ENCODE data around the gene FAM168A.

The FAM168A gene

GRCh38 chr11:73528483-73529203 is 69.3 kb downstream of the FAM168A start:
- Histone ChIP-seq H3K4me3 (peak overlapping the region in 1 of 7 experiments; percentile 19), H3K27ac (peak overlapping the region in 9 of 21 experiments; percentile 3 to 72 (median 68))

- Histone ChIP-seq H3K27ac (peak overlapping the region in 1 of 21 experiments; percentile 69), H3K4me3 (no peak overlapping the region)
Observed at GRCh38 chr11:73528013-73528412, 69.9 kb downstream of the FAM168A start.

- no peak overlapping the region for H3K4me3 ChIP-seq
- no peak overlapping the region for H3K27ac ChIP-seq
Observed at GRCh38 chr11:73525611-73526010, 72.3 kb downstream of the FAM168A start.

GRCh38 chr11:73524774-73525173 is 73.1 kb downstream of the FAM168A start:
- Histone ChIP-seq H3K27ac (no peak overlapping the region), H3K4me3 (no peak overlapping the region)

- Histone ChIP-seq H3K27ac (no peak overlapping the region), H3K4me3 (no peak overlapping the region)
Observed at GRCh38 chr11:73521621-73522020, 76.3 kb downstream of the FAM168A start.

GRCh38 chr11:73520353-73521061 is 77.4 kb downstream of the FAM168A start:
- H3K4me3 ChIP-seq: no peak overlapping the region
- H3K27ac ChIP-seq: no peak overlapping the region

- H3K4me3 ChIP-seq: no peak overlapping the region
- no peak overlapping the region for H3K27ac ChIP-seq
Observed at GRCh38 chr11:73519266-73519665, 78.6 kb downstream of the FAM168A start.

GRCh38 chr11:73518195-73518594 is 79.7 kb downstream of the FAM168A start:
- Histone ChIP-seq H3K4me3 (no peak overlapping the region), H3K27ac (no peak overlapping the region)

GRCh38 chr11:73516080-73516479 is 81.8 kb downstream of the FAM168A start:
- no peak overlapping the region for H3K4me3 ChIP-seq
- no peak overlapping the region for H3K27ac ChIP-seq

GRCh38 chr11:73513707-73514106 is 84.2 kb downstream of the FAM168A start:
- Histone ChIP-seq H3K4me3 (no peak overlapping the region), H3K27ac (no peak overlapping the region)

GRCh38 chr11:73510877-73511276 is 87.0 kb downstream of the FAM168A start:
- Histone ChIP-seq H3K4me3 (no peak overlapping the region), H3K27ac (no peak overlapping the region)

- Histone ChIP-seq H3K27ac (no peak overlapping the region), H3K4me3 (no peak overlapping the region)
Observed at GRCh38 chr11:73510106-73510505, 87.8 kb downstream of the FAM168A start.

- H3K27ac ChIP-seq: no peak overlapping the region
- H3K4me3 ChIP-seq: no peak overlapping the region
Observed at GRCh38 chr11:73509188-73509587, 88.7 kb downstream of the FAM168A start.

GRCh38 chr11:73508243-73509176 is 89.4 kb downstream of the FAM168A start:
- H3K4me3 ChIP-seq: no peak overlapping the region
- H3K27ac ChIP-seq: no peak overlapping the region

- Histone ChIP-seq H3K4me3 (no peak overlapping the region), H3K27ac (no peak overlapping the region)
Observed at GRCh38 chr11:73507086-73507485, 90.8 kb downstream of the FAM168A start.

- Histone ChIP-seq H3K4me3 (no peak overlapping the region), H3K27ac (no peak overlapping the region)
Observed at GRCh38 chr11:73506038-73506437, 91.9 kb downstream of the FAM168A start.

GRCh38 chr11:73498343-73498742 is 99.6 kb downstream of the FAM168A start:
- Histone ChIP-seq H3K4me3 (no peak overlapping the region), H3K27ac (no peak overlapping the region)

- Histone ChIP-seq H3K4me3 (no peak overlapping the region), H3K27ac (no peak overlapping the region)
Observed at GRCh38 chr11:73496134-73496533, 101.8 kb downstream of the FAM168A start.

GRCh38 chr11:73495731-73496130 is 102.2 kb downstream of the FAM168A start:
- Histone ChIP-seq H3K4me3 (no peak overlapping the region), H3K27ac (no peak overlapping the region)

- Histone ChIP-seq H3K4me3 (no peak overlapping the region), H3K27ac (peak overlapping the region in 2 of 21 experiments; percentile 15 to 20)
Observed at GRCh38 chr11:73493956-73494598, 103.8 kb downstream of the FAM168A start.
